Pancreas (tissue), 10 donors: ENCODE measurements around the gene SLC7A4. TPM values are rescaled to one million over a fixed set of nuclear protein-coding genes. Genes with fewer than 3 reads are reported as not detected.

ENCODE experiments used
- ATAC-seq, 4 donors: fragments of 200-7000 bp; cut with Tn5 transposase; one replicate each; pipeline versions ENCODE4 v1.8.0 to v1.9.1; 2020; ENCODE audit warnings: mild to moderate bottlenecking in 4 of 4, moderate library complexity in 4 of 4
- DNase-seq, 6 donors: peaks; one replicate each; pipeline ENCODE4 v3.0.0-alpha.2; 2020
- FAIRE-seq: peaks from 2 replicates; lab custom pipeline; 2012; peaks lifted over from hg19 to GRCh38; lab: Jason Lieb, UNC
- H3K27ac ChIP-seq, 4 donors: fragments of 200-600 bp; sonication (generic); 1 replicate in 3 of 4; 2 replicates in 1 of 4; pipeline versions ENCODE4 v1.5.0 to v1.8.0; 2020
- H3K27me3 ChIP-seq, 4 donors: fragments of 200-600 bp; one replicate each; pipeline ENCODE4 v1.8.0; 2021
- H3K36me3 ChIP-seq, 3 donors: fragments of 200-600 bp; sonication (generic) in 1 of 3; one replicate each; pipeline versions ENCODE4 v1.5.0 to v1.8.0; 2020 to 2021
- H3K4me1 ChIP-seq, 3 donors: fragments of 200-600 bp; one replicate each; pipeline ENCODE4 v1.8.0; 2021
- H3K4me3 ChIP-seq, 4 donors: fragments of 200-600 bp; sonication (generic) in 2 of 4; one replicate each; pipeline versions ENCODE4 v1.5.0 to v1.8.0; 2020 to 2021
- H3K9me3 ChIP-seq, 4 donors: fragments of 200-600 bp; one replicate each; pipeline ENCODE4 v1.8.0; 2021
- CTCF ChIP-seq, 4 donors: fragments of 200-600 bp; sonication (generic) in 3 of 4; IDR thresholded peaks; one replicate each; pipeline versions ENCODE4 v1.5.0 to v1.8.0; 2021; ENCODE audit warnings: antibody characterized with exemption in 4 of 4
- WGBS, 2 donors: extraction: QIAGEN DNeasy Blood & Tissue Kit; methylation state at CpG; one replicate each; pipeline ENCODE4 v1.1.7; 2013; 5-methylcytosine and 5-hydroxymethylcytosine counted together
- intact Hi-C, 3 donors: fragments of 100-400 bp; cut with DNase I; formaldehyde crosslinking; loops; one replicate each; pipeline versions ENCODE4 v1.11.1 to v1.14.2; 2022
- polyA plus RNA-seq, 2 donors: library from polyadenylated mRNA; stranded (reverse); fragments of 200-250 nt; gene quantifications; one replicate each; pipeline ENCODE4 v1.2.3, GENCODE V29; 2013
- total RNA-seq, 6 donors: library from RNA; stranded (reverse); fragmentation: NEBNext Ultra II Directional in 4 of 6; extraction: Animal tissue kit (Norgen Biotek cat#: 25700) in 4 of 6; gene quantifications; one replicate each; pipeline versions ENCODE4 v1.2.1 to v1.2.4, GENCODE V29; 2021 to 2023
- donor health status: healthy with polysubstance abuse.
- donor health status: DM: no; HTN: no; CAD: no; lungs with moderate emphysema.
- donor health status: DM: no; HTN: no; CAD: no.
- donor health status: control.
- donor health status: control.
- donor health status: Bipolar disorder and iron deficiency.
- donor health status: DM: yes; HTN: yes; CAD: no.
- donor health status: DM: no; HTN: no; CAD: no.
- donor health status: DM: no; HTN: no; CAD: no.
- donor health status: DM: yes; HTN: yes; CAD: no.

The SLC7A4 gene
- total and polyA plus RNA-seq, 8 donors: 0.09 to 1.4 (median 0.20) TPM; not detected in 1

GRCh38 chr22:21030621-21031544, 1.5 kb downstream of the SLC7A4 start:
- no peak for FAIRE-seq
- 87 to 91% methylated on average over 40 of the region's 40 CpGs for WGBS, 2 donors
- intact Hi-C loops: no loop called here

GRCh38 chr22:21030032-21030431, 2.3 kb downstream of the SLC7A4 start:
- no peak for ATAC-seq
- Histone ChIP-seq H3K9me3 (no peaks in the 10 kb centered on the region), H3K4me3 (no peak overlapping the region), H3K27ac (no peak overlapping the region), H3K4me1 (no peaks in the 10 kb centered on the region), H3K36me3 (no peaks in the 10 kb centered on the region), H3K27me3 (no peaks in the 10 kb centered on the region)
- TF ChIP-seq CTCF (IDR thresholded peaks at IDR 0.05): no peak
- WGBS, 2 donors: 72 to 84% methylated on average over 14 to 15 of the region's 15 CpGs
- no peak for DNase-seq
- intact Hi-C loops: no loop called here
- no peak for FAIRE-seq

More at GRCh38 chr22:21030621-21031544, 1.5 kb downstream of the SLC7A4 start:
- ATAC-seq (no peak), DNase-seq (no peak)
- no peaks in the 10 kb centered on the region for H3K9me3 ChIP-seq
- H3K27ac ChIP-seq: no peak overlapping the region
- no peak for TF ChIP-seq CTCF (IDR thresholded peaks at IDR 0.05)
- no peaks in the 10 kb centered on the region for H3K36me3 ChIP-seq
- H3K4me3 ChIP-seq: no peak overlapping the region
- H3K27me3 ChIP-seq: no peaks in the 10 kb centered on the region
- no peaks in the 10 kb centered on the region for H3K4me1 ChIP-seq

- 62 to 67% methylated on average over 12 of the region's 12 CpGs for WGBS, 2 donors
- peak in 1 of 6 donors; percentile 27 for DNase-seq
- no peak overlapping the region for H3K4me3 ChIP-seq
- intact Hi-C loops: loop anchor here in 1 of 3 donors (10.0 kb wide), 1 partner anchor 45 kb away; no protein-coding TSS in a partner anchor
- ATAC-seq: no peak
- no peaks in the 10 kb centered on the region for H3K9me3 ChIP-seq
- no peaks in the 10 kb centered on the region for H3K36me3 ChIP-seq
- no peaks in the 10 kb centered on the region for H3K27me3 ChIP-seq
- no peak overlapping the region for H3K27ac ChIP-seq
- no peaks in the 10 kb centered on the region for H3K4me1 ChIP-seq
- no peak for FAIRE-seq
- TF ChIP-seq CTCF (IDR thresholded peaks at IDR 0.05): no peak
Measured at GRCh38 chr22:21029486-21030025, 2.8 kb downstream of the SLC7A4 start.

GRCh38 chr22:21028277-21029251, 3.8 kb downstream of the SLC7A4 start:
- FAIRE-seq (no peak), DNase-seq (peak in 1 of 6 donors; percentile 49), ATAC-seq (no peak)
- intact Hi-C loops: loop anchor here in 1 of 3 donors (10.0 kb wide), 1 partner anchor 46 kb away; no protein-coding TSS in a partner anchor
- Histone ChIP-seq H3K4me3 (no peak overlapping the region), H3K4me1 (no peaks in the 10 kb centered on the region), H3K36me3 (no peaks in the 10 kb centered on the region), H3K9me3 (no peaks in the 10 kb centered on the region), H3K27me3 (no peaks in the 10 kb centered on the region), H3K27ac (no peak overlapping the region)
- no peak for TF ChIP-seq CTCF (IDR thresholded peaks at IDR 0.05)
- WGBS, 2 donors: 81 to 90% methylated on average over 13 of the region's 13 CpGs
